GM18873 (cell line): ENCODE data around the gene TPI1.

Source experiments
- ATAC-seq: cut with Tn5 transposase; IDR thresholded peaks from one replicate; pipeline ENCODE4 v1.9.1; 2021; ENCODE audit warnings: mild to moderate bottlenecking, moderate library complexity, moderate number of reproducible peaks; ENCODE audit not compliant: unreplicated experiment, low FRiP score

TPI1 gene

DNA sequence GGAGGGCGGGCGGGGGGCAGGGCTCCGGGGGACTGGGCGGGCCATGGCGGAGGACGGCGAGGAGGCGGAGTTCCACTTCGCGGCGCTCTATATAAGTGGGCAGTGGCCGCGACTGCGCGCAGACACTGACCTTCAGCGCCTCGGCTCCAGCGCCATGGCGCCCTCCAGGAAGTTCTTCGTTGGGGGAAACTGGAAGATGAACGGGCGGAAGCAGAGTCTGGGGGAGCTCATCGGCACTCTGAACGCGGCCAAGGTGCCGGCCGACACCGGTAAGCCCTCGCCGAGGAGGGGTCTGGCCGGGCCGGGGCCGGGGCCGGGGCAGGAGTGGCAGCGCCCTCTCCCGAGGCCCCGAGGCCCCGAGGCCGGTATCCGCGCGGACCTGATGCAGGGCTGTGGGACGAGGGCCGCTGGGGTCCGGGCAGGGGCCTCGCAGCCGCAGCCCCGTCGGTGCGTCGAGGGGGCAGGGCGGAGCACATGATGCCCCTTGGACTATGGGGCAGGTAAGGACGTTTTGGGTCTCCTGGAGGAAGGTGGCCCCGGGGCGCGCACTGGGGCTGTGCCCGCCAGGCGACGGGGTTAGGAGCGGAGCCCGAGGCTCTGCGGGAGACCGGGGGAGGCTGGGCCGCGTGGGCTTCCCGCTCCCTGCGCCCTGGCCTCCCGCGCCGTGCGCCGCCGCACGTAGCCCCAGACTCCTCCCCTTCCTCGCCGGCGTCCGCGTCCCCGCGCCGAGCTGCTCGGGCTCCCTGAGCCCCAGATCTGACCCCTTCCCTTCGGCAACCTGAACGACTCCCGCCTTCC, at the start of gene TPI1:
Gene TPI1 (plus strand): TSS at position 119 of the 798 bp plus-strand sequence. CDS start 36 bp downstream, at position 155.
- ATAC-seq: peak; percentile 35

DNA sequence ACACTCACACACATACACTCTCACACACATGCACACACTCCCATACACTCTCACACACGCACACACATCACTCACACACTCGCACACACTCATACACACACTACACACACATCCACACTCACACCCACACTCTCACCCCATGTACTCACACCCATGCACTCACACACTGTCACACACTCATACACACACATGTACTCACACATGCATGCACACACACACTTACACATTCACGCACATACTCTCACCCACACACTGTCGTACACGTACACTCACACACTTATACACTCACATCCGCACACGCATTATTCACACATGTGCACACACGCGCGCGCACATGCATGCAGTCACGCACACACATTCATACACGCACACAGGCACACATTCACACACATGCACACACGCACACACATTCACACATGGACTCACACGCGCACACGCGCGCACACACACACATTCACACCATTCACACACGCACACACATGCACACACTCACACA, 49.6 kb upstream of the TPI1 start:
- no peak for ATAC-seq

DNA sequence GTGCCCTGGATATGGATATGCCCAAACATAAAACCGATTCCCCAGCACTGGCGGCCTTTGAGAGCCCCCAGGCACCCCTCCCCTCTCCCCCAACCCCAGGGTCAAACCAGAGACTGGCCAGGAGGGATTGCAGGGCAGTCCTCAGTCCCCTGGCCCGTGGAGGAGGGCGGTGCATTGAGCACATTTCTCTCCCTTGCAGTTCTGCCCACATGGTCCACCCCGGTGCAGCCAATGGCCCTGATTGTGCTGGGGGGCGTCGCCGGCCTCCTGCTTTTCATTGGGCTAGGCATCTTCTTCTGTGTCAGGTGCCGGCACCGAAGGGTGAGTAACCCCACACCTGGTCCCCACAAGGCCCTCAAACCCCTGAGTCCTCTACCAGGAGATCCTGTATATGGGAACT, 49.1 kb upstream of the TPI1 start:
- no peak for ATAC-seq

DNA sequence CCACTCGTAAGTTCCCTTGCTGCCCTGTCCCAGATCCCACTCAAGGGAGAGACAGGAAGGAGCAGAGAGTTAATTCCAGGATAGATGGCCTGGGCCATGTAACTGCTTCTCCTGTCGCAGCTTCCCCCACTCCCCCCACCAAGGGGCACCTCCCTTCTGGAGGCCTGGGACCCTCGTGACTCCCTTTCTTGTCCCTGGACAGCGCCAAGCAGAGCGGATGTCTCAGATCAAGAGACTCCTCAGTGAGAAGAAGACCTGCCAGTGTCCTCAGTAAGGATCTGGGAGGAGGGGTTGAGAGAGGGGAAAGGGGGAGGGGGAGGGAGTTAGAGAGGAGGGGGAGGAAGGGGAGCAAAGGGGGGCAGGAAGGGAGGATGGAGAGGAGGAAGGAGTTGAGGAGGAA, 48.7 kb upstream of the TPI1 start:
- ATAC-seq: no peak

DNA sequence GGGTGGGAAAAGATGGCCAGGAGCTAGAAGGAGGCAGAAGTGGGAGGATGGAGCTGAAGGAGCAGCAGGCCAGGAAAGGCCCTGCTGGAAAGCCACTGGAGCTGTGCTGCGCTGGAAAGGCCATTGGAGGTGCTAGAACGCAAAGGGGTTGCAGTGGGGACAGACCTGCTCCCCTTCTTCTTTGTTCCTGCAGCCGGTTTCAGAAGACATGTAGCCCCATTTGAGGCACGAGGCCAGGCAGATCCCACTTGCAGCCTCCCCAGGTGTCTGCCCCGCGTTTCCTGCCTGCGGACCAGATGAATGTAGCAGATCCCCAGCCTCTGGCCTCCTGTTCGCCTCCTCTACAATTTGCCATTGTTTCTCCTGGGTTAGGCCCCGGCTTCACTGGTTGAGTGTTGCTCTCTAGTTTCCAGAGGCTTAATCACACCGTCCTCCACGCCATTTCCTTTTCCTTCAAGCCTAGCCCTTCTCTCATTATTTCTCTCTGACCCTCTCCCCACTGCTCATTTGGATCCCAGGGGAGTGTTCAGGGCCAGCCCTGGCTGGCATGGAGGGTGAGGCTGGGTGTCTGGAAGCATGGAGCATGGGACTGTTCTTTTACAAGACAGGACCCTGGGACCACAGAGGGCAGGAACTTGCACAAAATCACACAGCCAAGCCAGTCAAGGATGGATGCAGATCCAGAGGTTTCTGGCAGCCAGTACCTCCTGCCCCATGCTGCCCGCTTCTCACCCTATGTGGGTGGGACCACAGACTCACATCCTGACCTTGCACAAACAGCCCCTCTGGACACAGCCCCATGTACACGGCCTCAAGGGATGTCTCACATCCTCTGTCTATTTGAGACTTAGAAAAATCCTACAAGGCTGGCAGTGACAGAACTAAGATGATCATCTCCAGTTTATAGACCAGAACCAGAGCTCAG, 48.0 kb upstream of the TPI1 start:
- ATAC-seq: no peak

DNA sequence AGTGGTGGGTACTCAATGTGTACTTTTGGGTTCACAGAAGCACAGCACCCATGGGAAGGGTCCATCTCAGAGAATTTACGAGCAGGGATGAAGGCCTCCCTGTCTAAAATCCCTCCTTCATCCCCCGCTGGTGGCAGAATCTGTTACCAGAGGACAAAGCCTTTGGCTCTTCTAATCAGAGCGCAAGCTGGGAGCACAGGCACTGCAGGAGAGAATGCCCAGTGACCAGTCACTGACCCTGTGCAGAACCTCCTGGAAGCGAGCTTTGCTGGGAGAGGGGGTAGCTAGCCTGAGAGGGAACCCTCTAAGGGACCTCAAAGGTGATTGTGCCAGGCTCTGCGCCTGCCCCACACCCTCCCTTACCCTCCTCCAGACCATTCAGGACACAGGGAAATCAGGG, 47.2 kb upstream of the TPI1 start:
- ATAC-seq: no peak

DNA sequence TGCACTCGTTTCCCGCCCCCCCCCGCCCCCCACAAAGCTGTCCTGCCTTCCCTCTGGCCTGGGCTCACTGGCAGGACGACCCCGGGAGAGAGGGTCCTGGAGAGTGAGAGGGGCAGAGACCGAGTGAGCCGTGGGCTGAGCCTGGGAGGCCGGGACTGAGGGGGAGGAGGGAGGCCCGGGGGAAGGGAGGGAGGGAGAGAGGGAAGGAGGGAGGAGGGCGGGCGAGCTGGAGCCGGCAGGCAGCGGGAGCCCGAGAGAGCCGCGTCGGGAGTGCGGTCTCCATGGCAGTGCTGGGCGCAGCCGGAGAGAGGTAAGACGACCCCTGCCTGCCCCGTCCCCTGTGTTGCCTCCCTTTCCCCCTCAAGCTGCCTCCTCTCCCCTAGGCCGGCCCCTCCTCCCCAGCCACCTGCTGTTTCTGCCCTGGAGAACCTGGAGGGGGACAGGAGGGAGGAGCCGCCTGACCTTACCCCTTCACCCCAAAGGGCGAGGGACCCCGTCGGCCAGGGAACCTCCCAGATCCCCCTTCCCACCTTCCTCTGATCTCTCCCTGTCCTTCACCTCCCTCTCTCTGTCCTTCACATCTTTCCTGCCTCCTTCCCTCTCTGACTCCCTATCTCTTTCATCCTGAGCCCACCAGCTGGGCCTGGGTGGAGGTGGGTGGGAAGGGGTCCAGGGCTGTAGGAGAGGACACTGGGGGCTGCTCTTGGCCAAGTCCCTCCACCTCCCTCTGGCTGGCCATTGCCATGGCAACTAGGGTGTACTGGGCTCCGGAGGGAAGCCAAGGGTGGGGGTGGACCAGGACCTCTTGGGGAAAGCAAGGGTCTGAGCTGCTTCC, 45.5 kb upstream of the TPI1 start, which contains the start of gene GPR162:
Gene GPR162 (plus strand): TSS at position 231 of the 835 bp plus-strand sequence. CDS start 2,078 bp downstream, outside the sequence.
- ATAC-seq: no peak

DNA sequence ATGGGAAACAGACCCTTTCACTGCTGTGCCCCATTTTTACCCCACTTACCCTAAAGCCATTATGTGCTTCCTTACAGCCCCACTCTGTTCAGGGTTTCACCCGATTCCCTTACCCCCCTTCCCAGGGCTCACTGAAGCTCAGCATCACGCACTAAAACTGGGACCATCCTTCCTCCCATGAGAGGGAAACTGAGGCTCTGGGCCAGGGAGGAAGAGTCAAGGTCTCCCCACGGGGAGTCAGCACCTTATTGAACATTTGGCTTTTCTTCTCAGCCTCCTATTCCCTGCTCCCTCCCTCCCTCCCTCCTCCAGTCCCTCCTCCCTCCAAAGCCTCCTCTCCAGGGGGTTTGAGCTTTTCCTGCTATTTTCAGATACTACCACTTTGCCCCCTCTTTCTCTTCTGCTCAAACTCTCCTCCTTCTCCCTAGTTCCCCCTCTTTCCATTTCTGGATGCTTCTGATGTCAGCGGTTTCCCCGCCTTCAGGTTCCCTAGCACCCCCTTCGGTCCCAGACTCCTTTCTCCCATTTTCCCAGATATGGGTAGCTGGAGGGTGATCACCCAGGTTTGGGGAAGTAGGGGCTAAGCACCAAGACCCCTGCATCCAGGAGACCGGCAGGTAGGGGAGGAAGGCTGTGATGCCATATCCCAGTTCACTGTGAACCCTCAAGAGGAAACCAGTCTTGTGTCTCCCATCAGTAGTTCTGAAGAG, 44.8 kb upstream of the TPI1 start:
- ATAC-seq: no peak

DNA sequence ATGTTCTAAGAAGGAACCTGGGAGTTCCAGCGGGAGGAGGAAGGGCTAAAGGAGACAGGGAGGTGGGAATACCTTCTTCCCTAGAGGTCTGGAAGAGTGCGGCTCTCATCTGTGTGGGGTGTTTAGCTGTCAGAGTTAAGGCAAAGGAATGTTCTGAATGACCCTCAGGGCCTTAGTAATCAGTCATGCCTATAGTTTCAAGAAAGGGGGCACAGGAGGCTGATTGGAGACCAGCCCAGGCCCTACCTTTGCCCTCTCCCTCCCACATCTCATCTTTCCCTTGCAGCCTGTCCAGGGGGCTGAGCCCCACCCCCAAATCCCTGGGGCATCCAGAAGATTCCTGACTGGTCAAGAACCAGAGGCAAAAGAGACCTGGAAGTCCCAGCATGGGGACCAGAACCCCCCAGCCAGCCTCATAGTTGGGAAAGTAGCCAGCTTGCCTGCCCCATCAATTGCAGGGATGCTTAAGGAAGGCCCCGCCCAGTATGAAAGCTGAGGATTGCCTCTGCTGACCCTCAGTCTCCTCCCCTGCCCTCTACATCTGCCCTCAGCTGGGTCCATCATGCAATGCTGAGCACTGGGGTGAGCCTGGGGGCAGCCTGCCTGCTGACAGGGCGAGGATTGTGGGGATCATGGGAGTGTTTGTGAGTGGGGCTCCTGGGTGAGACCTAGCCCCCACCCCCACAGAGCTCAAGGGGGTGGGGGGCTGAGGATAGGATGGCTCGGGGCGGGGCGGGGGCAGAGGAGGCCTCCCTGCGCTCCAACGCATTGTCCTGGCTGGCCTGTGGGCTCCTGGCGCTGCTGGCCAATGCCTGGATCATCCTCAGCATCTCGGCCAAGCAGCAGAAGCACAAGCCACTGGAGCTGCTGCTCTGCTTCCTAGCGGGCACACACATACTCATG, 43.9 kb upstream of the TPI1 start:
- no peak for ATAC-seq

DNA sequence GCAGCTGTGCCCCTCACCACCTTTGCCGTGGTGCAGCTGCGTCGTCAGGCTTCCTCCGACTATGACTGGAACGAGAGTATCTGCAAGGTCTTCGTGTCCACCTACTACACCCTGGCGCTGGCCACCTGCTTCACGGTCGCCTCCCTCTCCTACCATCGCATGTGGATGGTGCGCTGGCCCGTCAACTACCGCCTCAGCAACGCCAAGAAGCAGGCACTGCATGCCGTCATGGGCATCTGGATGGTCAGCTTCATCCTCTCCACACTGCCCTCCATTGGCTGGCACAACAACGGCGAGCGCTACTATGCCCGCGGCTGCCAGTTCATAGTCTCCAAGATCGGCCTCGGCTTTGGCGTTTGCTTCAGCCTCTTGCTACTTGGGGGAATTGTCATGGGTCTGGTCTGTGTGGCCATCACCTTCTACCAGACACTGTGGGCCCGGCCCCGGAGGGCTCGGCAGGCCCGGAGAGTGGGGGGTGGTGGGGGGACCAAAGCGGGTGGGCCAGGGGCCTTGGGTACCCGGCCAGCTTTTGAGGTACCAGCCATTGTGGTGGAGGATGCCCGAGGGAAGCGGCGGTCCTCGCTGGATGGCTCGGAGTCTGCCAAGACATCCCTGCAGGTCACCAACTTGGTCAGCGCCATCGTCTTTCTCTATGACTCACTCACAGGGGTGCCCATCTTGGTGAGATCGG, 43.1 kb upstream of the TPI1 start:
- no peak for ATAC-seq

DNA sequence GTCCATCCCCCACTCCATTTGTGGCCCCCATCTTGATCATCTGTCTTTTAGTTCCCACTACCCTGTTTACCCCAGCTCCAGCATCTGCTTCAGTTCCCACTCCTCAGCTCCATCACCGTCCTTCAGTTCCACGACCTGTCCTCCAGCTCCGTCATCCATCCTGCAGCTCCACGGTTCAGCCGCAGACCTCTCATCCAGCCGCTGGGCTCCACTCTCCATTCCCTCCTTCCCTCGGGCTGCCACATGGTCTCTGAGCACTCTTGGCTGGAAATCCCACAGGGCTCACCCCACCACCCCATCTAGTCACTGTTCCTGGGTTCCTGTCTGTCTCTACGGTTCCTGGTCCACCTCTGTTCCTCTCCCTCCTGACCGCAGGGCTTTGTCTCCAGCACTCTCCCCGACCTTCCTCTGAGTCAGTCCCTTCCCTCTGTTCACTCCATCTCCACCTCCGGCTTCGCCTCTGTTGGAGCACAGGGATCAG, 42.4 kb upstream of the TPI1 start:
- ATAC-seq: no peak

DNA sequence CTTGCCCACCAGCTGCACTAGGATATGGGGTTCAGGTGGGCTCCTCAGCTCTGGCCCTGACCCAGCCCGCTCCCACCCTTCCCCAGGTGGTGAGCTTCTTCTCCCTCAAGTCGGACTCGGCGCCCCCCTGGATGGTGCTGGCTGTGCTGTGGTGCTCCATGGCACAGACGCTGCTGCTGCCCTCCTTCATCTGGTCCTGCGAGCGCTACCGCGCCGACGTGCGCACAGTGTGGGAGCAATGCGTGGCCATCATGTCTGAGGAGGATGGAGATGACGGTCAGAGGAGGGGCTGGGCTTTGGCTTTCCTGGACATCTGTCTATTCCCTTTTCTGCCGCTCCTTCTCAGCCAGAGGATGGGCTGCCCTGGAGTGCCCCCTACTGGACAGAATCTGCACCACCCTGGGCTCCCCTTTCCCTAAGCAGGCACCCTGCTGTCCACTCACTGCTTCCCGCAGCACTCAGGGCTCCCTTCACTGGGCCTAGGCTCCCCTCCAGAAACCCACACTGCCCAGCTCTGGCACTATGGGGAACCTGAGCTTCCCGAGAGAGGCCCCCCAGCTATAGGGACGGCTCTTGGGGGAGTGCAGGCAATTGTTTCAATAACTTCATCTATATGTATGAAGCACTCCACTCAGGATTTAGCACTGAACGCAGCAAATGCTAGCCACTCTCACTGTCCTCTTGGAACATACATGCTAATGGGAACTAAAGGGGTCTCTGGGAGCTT, 41.8 kb upstream of the TPI1 start:
- ATAC-seq: no peak

DNA sequence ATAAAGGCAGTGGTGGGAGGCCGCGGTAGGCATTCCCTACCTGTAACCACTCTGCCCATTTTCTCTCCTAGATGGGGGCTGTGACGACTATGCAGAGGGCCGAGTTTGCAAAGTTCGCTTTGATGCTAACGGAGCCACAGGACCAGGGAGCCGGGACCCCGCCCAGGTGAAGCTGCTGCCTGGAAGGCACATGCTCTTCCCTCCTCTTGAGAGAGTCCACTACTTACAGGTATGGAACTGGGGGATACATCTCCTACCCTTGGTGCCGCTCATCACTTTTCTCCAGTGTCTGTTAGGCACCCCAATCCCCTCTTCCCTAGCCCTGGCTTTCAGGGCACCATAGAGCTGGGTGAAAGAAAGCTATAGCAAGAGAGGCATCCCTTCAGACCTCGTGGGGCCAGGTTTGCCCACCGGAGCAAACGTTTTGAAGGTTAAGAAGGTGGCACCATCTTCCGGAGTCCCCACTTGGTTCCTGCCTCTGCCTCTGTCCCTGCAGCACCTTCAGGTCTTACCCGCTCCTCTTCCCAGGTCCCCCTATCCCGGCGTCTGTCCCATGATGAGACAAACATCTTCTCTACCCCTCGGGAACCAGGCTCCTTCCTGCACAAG, 41.1 kb upstream of the TPI1 start:
- ATAC-seq: no peak

DNA sequence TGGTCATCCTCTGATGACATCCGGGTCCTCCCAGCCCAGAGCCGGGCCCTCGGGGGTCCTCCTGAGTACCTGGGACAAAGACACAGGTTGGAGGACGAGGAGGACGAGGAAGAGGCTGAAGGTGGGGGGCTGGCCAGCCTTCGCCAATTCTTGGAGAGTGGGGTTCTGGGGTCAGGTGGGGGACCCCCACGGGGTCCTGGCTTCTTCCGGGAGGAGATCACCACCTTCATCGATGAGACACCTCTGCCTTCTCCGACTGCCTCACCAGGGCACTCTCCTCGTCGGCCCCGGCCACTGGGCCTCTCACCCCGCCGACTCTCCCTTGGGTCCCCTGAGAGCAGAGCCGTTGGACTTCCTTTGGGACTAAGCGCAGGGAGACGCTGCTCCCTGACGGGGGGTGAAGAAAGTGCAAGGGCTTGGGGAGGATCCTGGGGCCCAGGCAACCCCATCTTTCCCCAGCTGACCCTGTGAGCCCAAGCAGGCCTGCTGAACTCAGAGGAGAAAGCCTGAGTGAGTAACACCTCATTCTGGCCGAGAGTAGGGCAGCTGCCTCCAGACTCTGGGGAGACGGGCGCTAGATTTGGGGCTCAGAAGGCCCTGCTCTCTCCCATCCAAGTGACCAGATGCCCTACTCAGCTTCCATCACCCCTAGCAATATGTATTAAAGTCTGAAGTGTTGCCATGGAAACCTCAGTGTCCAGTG, 40.4 kb upstream of the TPI1 start:
- no peak for ATAC-seq

DNA sequence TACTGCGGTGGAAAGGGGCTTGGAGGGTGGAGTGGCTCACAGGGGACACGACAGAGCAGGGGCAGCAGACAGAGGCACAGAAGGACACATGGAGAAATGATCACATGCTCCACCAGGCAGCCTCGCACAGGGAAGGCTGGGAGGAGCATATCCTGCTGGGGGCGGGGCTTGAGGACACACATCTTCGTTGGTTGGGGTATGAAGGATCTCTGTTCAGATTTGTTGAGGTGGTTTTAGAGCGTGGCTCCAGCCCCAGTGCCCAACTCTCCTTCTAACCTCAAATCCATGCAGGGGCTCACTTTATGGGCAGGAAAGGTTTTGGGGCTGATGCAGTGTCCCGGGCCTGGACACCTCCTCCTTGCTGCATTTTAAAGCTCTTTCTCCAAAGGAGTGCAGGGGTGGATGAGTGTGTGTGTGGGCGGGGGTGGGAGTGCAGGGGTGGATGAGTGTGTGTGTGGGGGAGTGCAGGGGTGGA, 39.9 kb upstream of the TPI1 start:
- ATAC-seq: no peak
